GM18517 (cell line): Measurements from ENCODE around the gene EXOSC5.
"Not testable (repeated sequence)": the region's sequence is repeated elsewhere in the genome, so short reads cannot be mapped to it uniquely, and the experiment has no call there.

Source experiments
- ATAC-seq: cut with Tn5 transposase; IDR thresholded peaks from one replicate; pipeline ENCODE4 v1.9.1; 2021; ENCODE audit warnings: mild to moderate bottlenecking, moderate library complexity; ENCODE audit not compliant: unreplicated experiment

EXOSC5 gene

DNA sequence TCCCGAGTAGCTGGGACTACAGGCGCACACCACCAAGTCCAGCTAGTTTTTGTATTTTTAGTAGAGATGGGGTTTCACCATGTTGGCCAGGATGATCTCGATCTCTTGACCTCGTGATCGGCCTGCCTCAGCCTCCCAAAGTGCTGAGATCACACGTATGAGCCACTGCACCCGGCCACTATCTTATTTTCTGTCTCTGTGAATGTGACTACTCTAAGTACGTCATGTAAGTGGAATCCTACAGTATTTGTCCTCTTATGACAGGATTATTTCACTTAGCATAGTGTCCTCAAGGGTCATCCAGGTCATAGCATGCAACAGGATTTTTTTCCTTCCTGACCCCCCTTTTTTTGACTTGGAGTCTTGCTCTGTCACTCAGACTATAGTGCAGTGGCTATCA is 25.6 kb downstream of the EXOSC5 start:
- no peak for ATAC-seq

DNA sequence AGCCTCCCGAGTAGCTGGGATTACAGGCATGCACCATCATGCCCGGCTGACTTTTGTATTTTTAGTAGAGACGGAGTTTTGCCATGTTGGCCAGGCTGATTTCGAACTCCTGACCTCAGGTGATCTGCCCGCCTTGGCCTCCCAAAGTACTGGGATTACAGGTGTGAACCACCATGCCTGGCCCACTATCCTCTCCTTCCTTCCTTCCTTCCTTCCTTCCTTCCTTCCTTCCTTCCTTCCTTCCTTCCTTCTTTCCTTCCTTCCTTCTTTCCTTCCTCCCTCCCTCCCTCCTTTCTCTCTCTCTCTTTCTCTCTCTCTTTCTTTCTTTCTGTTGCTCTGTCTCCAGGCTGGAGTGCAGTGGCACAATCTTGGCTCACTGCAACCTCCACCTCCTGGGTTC is 26.0 kb downstream of the EXOSC5 start:
- ATAC-seq, result not testable (repeated sequence)

GRCh38 chr19:41369769-41370168 is 27.4 kb downstream of the EXOSC5 start:
- ATAC-seq, result no peak

- ATAC-seq, result no peak
Observed at GRCh38 chr19:41367848-41368301, 29.3 kb downstream of the EXOSC5 start.

- no peak for ATAC-seq
Observed at GRCh38 chr19:41366089-41366488, 31.1 kb downstream of the EXOSC5 start.

DNA sequence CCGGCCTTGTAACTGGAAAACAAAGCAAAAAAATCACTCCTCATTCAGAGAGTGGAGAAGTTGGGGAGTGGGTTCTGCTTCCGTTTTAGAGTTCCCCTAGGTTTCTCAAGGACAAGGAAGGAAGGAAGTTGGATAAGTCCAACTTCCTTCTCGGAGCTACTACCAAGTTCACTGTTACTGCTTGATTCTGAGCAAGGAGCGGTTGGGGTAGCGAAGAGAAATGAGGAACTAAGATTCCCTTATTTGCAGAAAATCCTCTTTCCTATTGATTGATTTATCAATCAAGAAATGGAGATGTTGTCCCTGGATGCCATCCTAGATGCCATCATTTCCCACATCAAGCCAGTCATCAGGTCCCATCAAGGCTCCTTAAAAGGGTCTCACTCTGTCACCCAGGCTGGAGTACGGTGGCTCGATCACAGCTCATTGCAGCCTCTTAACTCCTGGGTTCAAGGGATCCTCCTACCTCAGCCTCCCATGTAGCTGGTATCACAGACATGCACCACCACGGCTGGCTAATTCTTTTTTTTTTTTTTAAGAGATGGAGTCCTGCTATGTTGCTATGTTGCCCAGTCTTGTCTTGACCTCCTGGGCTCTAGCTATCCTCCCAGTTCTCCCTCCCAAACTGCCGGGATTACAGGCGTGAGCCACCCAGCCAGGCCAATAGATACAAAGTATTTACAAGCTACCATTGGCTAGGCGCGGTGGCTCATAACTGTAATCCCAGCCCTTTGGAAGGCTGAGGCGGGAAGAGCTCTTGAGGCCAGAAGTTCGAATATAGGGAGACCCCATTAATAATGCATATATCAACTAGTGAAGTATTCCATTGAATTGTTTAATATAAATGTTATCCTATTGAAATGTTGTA is 32.4 kb downstream of the EXOSC5 start:
- no peak for ATAC-seq

- ATAC-seq, result peak; percentile 77
Observed at GRCh38 chr19:41363753-41364523, 33.2 kb downstream of the EXOSC5 start, which contains the start of gene B9D2. B9D2 (minus strand) TSS chr19:41364149; CDS start chr19:41363519, 630 bp downstream.

DNA sequence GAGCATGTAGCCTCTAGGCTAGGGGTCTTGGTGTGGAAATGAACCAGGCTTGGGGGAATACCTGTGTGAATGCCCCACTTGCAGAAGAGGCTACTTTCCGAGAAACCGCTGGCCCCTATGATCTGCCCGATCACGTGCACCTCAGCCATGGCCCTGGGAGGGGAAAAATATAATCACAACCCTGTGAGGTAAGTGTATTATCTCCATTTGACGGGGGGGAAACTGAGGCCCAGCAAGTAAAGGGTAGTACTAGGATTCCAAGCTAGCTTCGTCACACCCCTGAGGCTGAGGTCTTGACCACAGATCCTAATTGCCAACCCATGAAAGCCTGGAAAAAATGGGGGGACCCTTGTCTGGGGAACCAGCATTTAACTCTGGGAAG is 33.8 kb downstream of the EXOSC5 start:
- no peak for ATAC-seq

DNA sequence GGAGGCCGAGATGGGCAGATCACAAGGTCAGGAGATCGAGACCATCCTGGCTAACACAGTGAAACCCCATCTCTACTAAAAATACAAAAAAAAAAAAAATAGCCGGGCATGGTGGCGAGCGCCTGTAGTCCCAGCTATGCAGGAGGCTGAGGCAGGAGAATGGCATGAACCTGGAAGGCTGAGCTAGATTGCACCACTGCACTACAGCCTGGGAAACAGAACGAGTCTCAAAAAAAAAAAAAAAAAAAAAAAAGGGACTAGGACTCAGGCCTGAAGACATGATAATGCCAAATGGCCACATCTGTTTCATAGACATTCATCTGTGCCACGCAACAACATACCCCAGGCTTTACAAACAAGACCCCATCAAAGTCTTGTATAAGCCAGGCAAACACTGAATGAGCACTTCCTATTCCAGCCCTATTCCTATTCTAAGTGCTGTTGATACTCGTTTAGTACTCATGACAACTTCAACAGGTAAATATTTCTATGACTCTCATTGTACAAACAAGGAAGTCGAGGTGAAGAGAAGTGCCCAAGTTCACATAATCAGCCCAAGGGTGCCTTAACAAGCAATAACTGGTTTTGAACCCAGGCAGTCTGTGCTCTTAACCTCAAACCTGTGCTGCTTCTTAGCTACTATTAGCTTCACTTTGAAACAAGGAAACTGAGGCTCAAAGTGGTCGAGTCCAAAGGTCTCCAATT is 34.9 kb downstream of the EXOSC5 start:
- ATAC-seq, result no peak

DNA sequence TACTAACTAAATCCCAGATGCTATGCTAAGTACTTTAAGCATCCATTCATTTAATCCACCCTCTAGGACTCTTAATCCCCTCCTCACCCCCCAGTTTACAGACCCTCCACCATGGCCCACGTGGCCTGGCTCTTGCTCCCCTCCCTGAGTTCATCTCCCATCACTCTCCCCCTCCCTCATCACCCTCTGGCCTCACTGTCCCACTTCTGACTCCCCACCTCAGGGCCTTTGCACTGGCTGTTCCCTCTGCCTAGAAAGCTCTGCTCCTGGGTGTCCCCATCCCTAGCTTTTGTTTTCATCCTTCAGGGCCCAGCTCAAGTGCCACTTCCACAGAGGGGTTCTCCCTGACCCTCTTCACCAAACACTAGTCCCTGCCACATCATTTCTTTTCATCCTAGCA is 37.4 kb downstream of the EXOSC5 start:
- no peak for ATAC-seq

DNA sequence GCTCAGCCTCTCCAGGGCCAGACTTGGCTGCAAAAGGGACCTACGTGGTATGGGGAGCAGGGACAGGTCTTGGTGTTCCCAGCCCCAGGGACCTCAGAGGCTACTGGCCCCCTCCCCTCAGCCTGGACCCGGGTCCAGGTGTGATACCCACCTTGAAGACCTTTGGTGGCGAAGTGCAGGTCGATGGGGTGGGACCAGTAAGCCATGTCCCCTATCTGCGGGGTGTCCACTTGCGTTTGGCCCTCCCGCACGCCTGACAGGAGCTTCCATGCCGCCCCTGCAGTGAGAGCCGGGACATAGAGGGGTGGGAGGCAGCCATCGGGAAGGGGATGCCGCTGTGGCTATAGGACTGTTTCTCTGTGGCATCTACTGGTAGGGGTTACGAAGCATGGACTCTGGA is 39.4 kb downstream of the EXOSC5 start:
- ATAC-seq, result no peak

- ATAC-seq, result no peak
Observed at GRCh38 chr19:41356984-41357739, 40.0 kb downstream of the EXOSC5 start.

GRCh38 chr19:41355802-41356201 is 41.4 kb downstream of the EXOSC5 start:
- no peak for ATAC-seq

GRCh38 chr19:41355035-41355434 is 42.1 kb downstream of the EXOSC5 start:
- no peak for ATAC-seq

DNA sequence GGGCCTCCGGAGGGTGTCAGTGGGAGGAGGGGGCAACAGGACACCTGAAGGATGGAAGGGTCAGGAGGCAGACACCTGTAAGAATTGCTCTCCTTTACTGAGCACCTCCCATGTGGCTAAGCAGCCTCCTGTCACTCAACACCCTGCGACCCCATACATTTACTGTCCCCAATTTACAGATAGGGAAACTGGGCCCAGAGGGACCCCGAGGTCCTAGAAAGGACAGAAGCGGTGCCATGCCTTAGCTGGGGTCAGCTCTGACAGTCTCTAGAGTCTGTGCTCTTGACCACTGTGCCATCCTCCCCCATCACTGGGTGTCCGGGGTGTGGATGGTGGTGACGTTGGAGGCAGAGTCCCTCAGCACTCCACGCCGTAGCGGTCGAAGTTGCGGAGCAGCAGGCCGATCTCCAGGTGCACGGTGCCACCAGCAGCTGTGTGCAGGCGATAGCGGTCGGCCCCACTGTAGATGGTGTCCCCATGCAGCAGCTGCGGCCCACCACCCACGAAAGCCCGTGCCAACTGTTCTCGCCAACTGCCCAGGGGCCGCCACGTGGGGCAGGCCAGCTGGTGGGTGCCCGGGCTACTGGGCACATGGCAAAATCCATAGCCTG is 42.7 kb downstream of the EXOSC5 start:
- no peak for ATAC-seq

- no peak for ATAC-seq
Observed at GRCh38 chr19:41353466-41354342, 43.5 kb downstream of the EXOSC5 start, which contains the start of gene TGFB1. TGFB1 (minus strand) TSS chr19:41353922; CDS start chr19:41353044, 878 bp downstream.

- ATAC-seq, result no peak
Observed at GRCh38 chr19:41352609-41353465, 44.3 kb downstream of the EXOSC5 start.

DNA sequence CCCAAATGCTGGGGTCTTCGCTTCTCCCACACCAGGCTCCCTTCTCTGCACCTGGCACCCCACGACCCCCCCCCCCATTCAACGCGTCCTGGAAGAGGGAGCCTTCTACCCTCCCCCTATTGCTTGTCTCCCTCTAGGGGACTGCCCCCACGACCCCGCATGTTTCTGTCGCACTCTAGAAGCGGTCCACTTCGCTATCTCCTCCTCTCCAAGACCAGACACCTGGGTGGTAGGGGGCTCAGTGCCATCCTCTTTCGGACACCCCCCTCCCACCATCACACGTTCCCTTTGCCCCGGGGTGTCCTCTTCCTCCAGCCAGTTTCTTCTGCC is 44.9 kb downstream of the EXOSC5 start:
- ATAC-seq, result no peak
